HG02938 (cell line): ENCODE results near the gene DUSP10.

Experiments
- ATAC-seq: cut with Tn5 transposase; IDR thresholded peaks from one replicate; pipeline ENCODE4 v1.9.1; 2021; ENCODE audit warnings: mild to moderate bottlenecking, moderate library complexity; ENCODE audit not compliant: unreplicated experiment

DUSP10 gene

GRCh38 chr1:221697923-221698425 lies 43.9 kb downstream of the DUSP10 start:
- no peak for ATAC-seq

GRCh38 chr1:221696718-221697461 lies 45.0 kb downstream of the DUSP10 start:
- no peak for ATAC-seq

- ATAC-seq = no peak
Observed at GRCh38 chr1:221696027-221696426, 45.9 kb downstream of the DUSP10 start.

DNA sequence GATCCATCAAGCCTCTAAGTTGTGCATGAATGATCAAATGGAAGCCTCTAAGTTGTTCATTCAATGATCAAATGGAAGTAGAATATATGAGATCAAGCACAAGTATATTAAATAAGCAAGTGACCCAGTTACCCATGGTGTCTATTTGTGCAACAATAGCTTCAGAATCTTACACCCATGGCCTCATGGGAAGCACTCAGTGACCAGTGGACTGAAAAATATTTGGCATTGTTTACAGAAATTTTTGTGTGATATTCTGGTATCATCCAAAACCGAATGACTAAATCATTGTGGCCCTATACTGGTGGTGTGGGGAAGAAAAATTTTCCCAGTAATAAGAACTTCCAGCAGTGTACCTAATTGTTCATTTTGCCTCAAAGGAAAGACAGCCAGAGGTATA lies 46.6 kb downstream of the DUSP10 start:
- ATAC-seq = no peak

DNA sequence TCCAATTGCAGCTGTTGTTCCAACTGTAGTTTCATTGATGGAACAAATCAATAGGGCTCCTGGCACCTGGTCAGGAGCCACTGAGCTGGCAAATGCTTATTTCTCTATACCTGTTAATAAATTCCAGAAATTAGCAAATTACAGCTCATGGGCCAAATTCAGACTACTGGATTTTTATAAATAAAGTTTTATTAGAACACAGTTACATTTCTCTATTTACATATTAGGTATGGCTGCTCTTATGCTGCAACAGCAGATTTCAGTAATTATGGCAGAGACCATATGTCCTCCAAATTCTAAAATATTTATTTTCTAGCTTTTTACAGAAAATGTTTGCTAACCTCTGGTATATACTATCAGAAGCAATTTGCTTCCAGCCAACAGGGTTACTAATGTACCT lies 47.8 kb downstream of the DUSP10 start:
- no peak for ATAC-seq

DNA sequence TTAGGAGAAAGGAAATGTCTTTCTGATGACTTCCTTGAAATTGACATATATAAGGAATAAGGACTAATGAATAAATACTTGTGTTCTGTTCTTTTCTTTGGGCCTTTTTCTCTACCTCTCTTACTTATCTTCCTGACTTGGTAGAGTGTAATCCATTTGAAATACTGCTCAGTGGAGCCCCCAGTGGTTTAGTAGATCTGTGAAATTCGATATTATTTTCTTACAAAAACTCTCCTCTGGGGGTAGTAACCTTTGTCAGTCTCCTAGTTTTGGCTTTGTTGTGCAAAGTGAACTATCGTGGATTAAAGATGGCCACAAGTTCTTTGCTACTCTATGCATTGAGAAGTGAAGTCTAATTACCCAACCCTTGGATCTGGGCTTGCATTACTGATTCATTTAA lies 48.8 kb downstream of the DUSP10 start:
- ATAC-seq = no peak

DNA sequence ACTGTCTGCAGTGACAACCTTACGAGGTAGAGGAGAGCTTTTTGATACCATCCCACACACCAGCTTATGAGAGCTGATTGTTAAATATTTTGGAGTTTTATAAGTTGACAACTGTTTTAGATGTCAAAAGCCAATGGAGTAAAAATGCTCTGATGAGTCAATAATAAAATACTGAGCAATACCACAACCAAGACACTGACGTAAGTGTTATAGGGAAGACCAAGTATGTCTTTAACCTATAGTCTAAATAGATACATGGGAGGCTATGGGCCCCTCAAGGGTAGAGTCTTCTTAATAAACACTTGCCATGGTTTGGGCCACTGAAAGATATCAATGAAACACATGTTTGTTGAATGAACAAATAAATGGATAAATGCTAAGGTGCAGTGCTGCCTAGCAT lies 49.2 kb downstream of the DUSP10 start:
- ATAC-seq = no peak

- no peak for ATAC-seq
Observed at GRCh38 chr1:221691261-221691660, 50.6 kb downstream of the DUSP10 start.

GRCh38 chr1:221690858-221691257 lies 51.0 kb downstream of the DUSP10 start:
- ATAC-seq = no peak

DNA sequence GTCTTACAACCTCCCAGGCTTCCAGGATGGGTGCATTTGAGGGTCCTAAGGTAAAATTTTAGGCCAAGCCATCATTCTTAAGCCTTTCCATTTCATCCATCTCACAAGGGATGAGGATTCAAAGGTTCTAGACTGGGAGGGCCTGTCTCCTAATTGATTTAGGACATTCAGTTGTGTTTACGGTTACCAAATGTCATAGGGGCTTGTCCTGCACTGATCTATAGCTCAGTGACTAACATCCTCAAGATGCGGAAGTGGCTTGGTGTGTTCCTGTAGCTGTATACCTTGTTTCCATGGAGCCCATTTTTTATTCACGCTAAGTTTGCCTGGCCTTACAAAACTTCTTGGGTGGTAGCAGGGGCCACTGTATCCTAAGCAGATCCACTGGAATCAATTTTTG lies 52.8 kb downstream of the DUSP10 start:
- ATAC-seq = no peak

DNA sequence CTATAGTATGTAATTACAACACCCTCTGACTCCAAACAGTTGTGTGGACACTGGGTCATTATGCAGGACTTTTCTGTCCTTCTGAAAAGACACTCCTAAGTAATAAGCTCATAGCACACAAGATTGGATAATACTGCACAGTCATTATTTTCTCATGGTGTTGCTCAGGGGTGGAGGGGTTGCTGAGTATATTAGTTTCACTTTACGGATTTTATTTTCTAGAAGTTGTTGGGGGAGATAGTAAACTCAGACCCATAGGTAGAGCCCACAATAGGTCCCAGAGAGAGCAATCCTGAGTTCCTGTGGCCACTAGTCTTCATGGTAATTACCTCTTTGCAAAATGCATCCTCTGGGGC lies 53.4 kb downstream of the DUSP10 start:
- no peak for ATAC-seq

- no peak for ATAC-seq
Observed at GRCh38 chr1:221687836-221688487, 53.9 kb downstream of the DUSP10 start.

- ATAC-seq = no peak
Observed at GRCh38 chr1:221683681-221684080, 58.2 kb downstream of the DUSP10 start.

DNA sequence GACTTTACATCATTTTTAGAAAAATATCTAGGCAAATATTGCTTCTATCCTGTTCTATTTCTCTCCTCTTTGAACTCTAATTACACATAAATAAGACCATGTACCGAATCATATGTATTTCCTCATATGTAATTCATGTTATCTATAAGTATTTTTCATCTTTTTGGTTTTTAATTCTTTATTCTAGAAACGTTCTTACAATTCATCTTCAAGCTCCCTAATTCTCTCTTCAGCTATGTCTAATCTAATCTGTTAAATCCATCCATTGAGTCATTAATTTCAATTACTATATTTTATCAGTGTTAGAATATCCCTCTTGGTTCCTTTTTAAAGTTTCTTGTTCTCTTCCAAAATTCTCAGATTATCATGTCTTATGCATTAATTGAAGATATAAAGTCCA lies 61.8 kb downstream of the DUSP10 start:
- ATAC-seq = no peak

DNA sequence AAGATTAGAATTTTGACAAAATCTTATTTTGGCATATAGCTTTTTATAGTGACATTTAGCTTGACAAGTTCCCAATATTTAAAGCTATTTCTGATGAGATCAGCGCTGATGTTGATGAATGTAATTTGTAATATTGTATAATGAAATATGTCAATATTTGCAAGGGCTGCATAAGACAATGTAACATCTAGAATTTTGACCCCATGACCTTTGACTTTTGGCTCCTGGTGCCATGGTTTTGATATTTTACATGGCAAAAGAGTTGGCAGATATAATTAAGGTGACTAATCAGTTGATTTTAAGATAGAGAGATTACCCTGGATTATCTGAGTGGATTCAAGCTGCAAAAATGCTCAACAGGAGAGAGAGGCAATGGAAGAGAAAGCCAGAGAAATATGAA lies 63.9 kb downstream of the DUSP10 start:
- ATAC-seq = no peak

DNA sequence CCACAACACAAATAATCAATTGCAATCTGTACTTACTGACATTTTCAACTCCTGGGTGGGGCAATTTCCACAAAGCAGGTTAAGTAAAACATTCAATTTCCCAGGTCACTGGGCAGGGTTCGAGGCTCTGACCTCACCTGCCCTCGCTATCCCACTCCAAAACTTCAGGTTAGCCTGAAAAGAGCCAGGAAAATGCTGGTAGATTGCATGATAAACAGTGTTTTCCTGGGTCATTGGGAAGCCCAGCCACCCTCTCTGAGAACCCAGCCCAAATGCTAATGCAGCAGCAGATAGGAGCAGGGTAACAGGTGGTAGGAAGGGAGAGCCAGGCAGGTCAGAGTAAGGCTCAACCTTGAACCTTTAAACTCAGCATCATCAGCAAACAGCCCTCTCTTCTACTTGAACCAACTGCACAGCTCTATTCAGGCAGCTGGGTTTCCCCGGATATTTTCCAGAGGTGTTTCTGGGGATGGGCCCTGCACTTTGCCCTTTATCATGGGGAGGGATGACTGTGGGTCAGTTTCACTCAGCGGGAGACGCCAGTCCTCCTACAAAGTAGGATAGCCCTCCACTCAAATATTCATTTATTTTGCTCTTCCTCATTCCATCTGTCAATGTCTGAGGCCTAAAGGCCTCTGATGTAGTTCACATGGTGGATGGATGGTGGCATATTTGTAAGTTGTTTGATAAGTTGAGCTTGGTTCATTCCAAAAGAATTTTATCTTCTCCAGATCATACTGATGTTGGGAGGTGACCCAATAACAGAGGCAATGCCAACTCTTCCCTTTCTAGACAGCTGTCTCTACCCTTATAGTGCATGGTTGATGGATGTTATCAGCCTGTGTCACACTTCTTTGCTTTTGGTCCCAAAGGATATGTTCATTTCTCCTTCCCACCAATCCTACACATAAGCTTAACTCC lies 65.7 kb downstream of the DUSP10 start:
- no peak for ATAC-seq

- ATAC-seq = no peak
Observed at GRCh38 chr1:221672965-221673364, 68.9 kb downstream of the DUSP10 start.

- ATAC-seq = no peak
Observed at GRCh38 chr1:221672239-221672645, 69.6 kb downstream of the DUSP10 start.

GRCh38 chr1:221670081-221670480 lies 71.8 kb downstream of the DUSP10 start:
- ATAC-seq = no peak

- ATAC-seq = no peak
Observed at GRCh38 chr1:221669441-221669840, 72.4 kb downstream of the DUSP10 start.

DNA sequence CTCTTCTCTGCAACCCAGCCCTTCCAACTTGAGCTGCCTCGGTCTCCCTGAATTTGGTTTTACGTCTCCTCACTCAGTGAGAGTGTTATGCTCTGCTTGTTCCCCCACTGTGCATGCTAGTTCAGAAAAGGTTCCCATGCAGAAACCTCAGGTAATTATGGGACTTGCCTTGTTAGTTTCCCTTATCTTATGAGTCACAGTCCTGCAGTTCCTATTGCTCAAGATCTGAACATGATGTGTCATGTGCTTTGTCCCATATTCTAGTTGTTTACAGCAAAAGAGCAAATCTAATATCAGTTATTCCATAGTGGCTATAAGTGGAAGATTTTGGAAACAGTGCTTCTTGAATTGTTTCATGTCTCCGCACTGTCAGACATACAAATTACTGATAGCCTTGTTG lies 74.4 kb downstream of the DUSP10 start:
- peak; percentile 89 for ATAC-seq

DNA sequence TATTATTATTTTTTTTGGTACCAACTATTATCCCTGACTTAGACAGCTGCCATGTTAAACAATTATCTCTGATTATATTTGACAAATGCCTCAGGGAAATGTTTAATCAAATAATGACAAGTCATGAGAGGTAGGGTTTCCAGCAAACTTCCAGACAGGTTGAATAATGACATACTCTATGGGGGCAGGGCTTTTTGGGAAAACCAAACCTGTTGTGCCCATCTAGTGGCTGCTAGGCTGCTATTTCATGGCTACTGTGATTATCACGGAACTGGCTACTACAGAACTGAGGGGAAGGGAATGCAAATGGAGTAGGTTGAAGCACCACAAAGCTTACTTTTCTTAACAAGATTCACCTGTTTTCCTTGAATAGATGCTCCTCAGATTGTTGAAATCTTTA lies 77.6 kb downstream of the DUSP10 start:
- ATAC-seq = no peak
